ENCODE results near the gene AVPR1B. TPM values are rescaled to one million over a fixed set of nuclear protein-coding genes. Genes with fewer than 3 reads are reported as not detected.

Gene AVPR1B
- total and polyA plus RNA-seq, 2 of the 13 experiments (the other 11 are each of a cell fraction or from before 2014, with no cell fraction given) = 0.05 TPM; not detected in 1

- TF ChIP-seq HOMEZ (CRISPR knock-in tag; IDR thresholded peaks at IDR 0.05; ENCODE audit: low read depth) (no peak), RARG (CRISPR knock-in tag; IDR thresholded peaks at IDR 0.05; ENCODE audit: low read depth) (no peak), TCF12 (IDR thresholded peaks at IDR 0.05) (no peak), TCF12 (CRISPR knock-in tag; IDR thresholded peaks at IDR 0.05) (no peak), E2F5 (CRISPR knock-in tag; conservative IDR thresholded peaks at IDR 0.05) (no peak), KIAA2018 (CRISPR knock-in tag; IDR thresholded peaks at IDR 0.05; ENCODE audit: borderline replicate concordance) (no peak), ETV5 (CRISPR knock-in tag; IDR thresholded peaks at IDR 0.05; ENCODE audit: borderline replicate concordance) (no peak), MLX (CRISPR knock-in tag; IDR thresholded peaks at IDR 0.05) (no peak), SOX6 (IDR thresholded peaks at IDR 0.05) (no peak), SOX6 (CRISPR knock-in tag; IDR thresholded peaks at IDR 0.05) (no peak), SMAD1 (CRISPR knock-in tag; IDR thresholded peaks at IDR 0.05; ENCODE audit: borderline replicate concordance, low read depth) (no peak), MED13 (CRISPR knock-in tag; IDR thresholded peaks at IDR 0.05) (no peak), UBTF (CRISPR knock-in tag; IDR thresholded peaks at IDR 0.05) (no peak), ZNF230 (CRISPR knock-in tag; IDR thresholded peaks at IDR 0.05) (no peak)
Observed at GRCh38 chr1:206101351-206102045, 15.7 kb downstream of the AVPR1B start (continued).
